ENCODE results near the gene BCO2. TPM values are rescaled to one million over a fixed set of nuclear protein-coding genes. Genes with fewer than 3 reads are reported as not detected.
"Not testable (repeated sequence)": the region's sequence is repeated elsewhere in the genome, so short reads cannot be mapped to it uniquely, and the experiment has no call there.

BCO2 gene
- total and polyA plus RNA-seq, 2 donors, result 2.8 to 24.5 TPM

DNA sequence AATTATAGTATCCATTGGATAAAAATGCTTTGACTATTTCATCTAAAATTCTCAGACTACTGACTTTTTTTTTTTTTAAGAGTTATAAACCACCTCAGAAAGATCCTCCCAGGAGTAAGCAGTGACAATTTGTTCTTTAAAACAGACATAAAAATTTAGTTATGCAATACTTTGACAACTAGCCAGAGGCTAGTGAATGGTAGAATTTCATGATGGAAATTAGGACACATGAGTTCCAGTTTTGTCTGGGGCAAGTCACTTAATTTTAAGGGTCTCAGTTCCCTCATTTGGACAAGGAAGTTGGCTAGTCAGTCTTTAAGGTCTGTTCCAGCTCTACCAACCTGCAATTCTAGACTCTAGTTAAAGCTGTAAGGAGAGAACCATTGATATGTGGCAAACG lies 14.3 kb upstream of the BCO2 start:
- Histone ChIP-seq H3K36me3 (ENCODE audit: insufficient read depth) (no peaks in the 10 kb centered on the region), H3K27ac (ENCODE audit: low read depth) (no peak overlapping the region), H3K4me1 (ENCODE audit: insufficient read depth) (no peaks in the 10 kb centered on the region), H3K4me3 (ENCODE audit: low read depth, low read length) (no peak overlapping the region)
- no peak for DNase-seq (ENCODE audit: extremely low spot score)
- 40% methylated on average over 1 of the region's 1 CpG for WGBS

GRCh38 chr11:112162200-112162599 lies 13.1 kb upstream of the BCO2 start:
- not testable (repeated sequence) for H3K4me1 ChIP-seq (ENCODE audit: insufficient read depth); H3K27ac ChIP-seq (ENCODE audit: low read depth); DNase-seq (ENCODE audit: extremely low spot score); H3K36me3 ChIP-seq (ENCODE audit: insufficient read depth); H3K4me3 ChIP-seq (ENCODE audit: low read depth, low read length)
- WGBS, result 100% methylated on average over 1 of the region's 1 CpG

GRCh38 chr11:112162761-112163546 lies 12.4 kb upstream of the BCO2 start:
- DNase-seq (ENCODE audit: extremely low spot score), result no peak
- no peak overlapping the region for H3K4me3 ChIP-seq (ENCODE audit: low read depth, low read length)
- WGBS, result 80% methylated on average over 6 of the region's 6 CpGs
- H3K4me1 ChIP-seq (ENCODE audit: insufficient read depth), result no peaks in the 10 kb centered on the region
- no peak overlapping the region for H3K27ac ChIP-seq (ENCODE audit: low read depth)
- H3K36me3 ChIP-seq (ENCODE audit: insufficient read depth), result no peaks in the 10 kb centered on the region

GRCh38 chr11:112163875-112164685 lies 11.2 kb upstream of the BCO2 start, which contains the start of gene IL18:
IL18 (minus strand) TSS chr11:112164094; CDS start chr11:112155053, 9,041 bp downstream.
- no peak within 1 kb of the TSS for H3K27ac ChIP-seq (ENCODE audit: low read depth)
- no peak for DNase-seq (ENCODE audit: extremely low spot score)
- H3K4me1 ChIP-seq (ENCODE audit: insufficient read depth), result no peaks in the 10 kb centered on the region
- no peaks in the 10 kb centered on the region for H3K36me3 ChIP-seq (ENCODE audit: insufficient read depth)
- 68% methylated on average over 12 of the region's 12 CpGs for WGBS
- H3K4me3 ChIP-seq (ENCODE audit: low read depth, low read length), result no peak within 1 kb of the TSS

- DNase-seq (ENCODE audit: extremely low spot score), result no peak
- no peaks in the 10 kb centered on the region for H3K36me3 ChIP-seq (ENCODE audit: insufficient read depth)
- H3K4me1 ChIP-seq (ENCODE audit: insufficient read depth), result no peaks in the 10 kb centered on the region
- 67% methylated on average over 3 of the region's 3 CpGs for WGBS
- H3K27ac ChIP-seq (ENCODE audit: low read depth), result no peak overlapping the region
- no peak overlapping the region for H3K4me3 ChIP-seq (ENCODE audit: low read depth, low read length)
These were observed 10.3 kb upstream of the BCO2 start for GRCh38 chr11:112165049-112165448.

DNA sequence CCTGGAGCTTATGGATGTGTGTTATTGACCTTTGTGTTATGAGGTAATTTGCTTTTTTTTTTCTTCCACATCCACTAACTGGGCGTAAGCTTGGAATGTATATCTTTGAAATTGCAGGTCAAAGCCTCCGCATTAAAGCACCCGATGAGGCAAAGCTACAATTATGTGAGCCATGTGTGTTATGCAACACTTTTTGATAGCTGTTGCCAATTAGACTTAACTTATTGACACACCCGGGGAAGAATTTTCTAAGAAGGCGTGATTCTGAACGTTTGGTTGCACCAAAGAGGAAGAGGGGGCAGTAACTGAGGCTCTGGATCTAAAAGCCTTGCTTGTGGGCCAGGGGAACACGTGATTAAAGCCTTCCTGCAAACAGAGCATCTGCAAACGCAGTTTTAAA lies 8.8 kb upstream of the BCO2 start:
- no peak for DNase-seq (ENCODE audit: extremely low spot score)
- H3K27ac ChIP-seq (ENCODE audit: low read depth), result no peak overlapping the region
- H3K36me3 ChIP-seq (ENCODE audit: insufficient read depth), result no peaks in the 10 kb centered on the region
- no peak overlapping the region for H3K4me3 ChIP-seq (ENCODE audit: low read depth, low read length)
- WGBS, result 70% methylated on average over 8 of the region's 8 CpGs
- no peaks in the 10 kb centered on the region for H3K4me1 ChIP-seq (ENCODE audit: insufficient read depth)

DNA sequence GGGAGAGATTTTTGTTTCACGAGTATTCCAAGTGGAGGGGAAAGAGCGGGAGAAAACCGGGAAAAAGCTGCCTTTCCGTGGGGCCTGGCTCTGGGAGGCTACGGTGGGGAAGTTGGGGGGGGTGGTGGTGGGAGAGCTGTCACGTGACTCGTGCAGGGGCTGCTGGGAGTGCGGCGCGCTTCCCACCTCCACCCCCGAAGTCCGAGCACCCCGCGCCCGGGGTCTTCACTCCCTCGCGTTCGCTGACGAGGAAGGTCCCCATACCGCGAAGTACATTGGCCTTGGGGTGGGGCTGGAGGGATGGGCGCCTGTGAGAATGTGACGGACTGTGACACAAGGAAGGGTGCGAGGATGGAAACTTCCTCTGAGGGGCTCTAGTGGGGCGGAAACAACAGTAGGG lies 8.2 kb upstream of the BCO2 start, which contains the start of gene TEX12:
TEX12 (plus strand) TSS at position 228 of the 400 bp plus-strand sequence. CDS start 1,897 bp downstream, outside the sequence.
- DNase-seq (ENCODE audit: extremely low spot score), result no peak
- H3K27ac ChIP-seq (ENCODE audit: low read depth), result no peak within 1 kb of the TSS
- H3K4me3 ChIP-seq (ENCODE audit: low read depth, low read length), result no peak within 1 kb of the TSS
- no peaks in the 10 kb centered on the region for H3K36me3 ChIP-seq (ENCODE audit: insufficient read depth)
- 79% methylated on average over 25 of the region's 25 CpGs for WGBS
- no peaks in the 10 kb centered on the region for H3K4me1 ChIP-seq (ENCODE audit: insufficient read depth)

DNA sequence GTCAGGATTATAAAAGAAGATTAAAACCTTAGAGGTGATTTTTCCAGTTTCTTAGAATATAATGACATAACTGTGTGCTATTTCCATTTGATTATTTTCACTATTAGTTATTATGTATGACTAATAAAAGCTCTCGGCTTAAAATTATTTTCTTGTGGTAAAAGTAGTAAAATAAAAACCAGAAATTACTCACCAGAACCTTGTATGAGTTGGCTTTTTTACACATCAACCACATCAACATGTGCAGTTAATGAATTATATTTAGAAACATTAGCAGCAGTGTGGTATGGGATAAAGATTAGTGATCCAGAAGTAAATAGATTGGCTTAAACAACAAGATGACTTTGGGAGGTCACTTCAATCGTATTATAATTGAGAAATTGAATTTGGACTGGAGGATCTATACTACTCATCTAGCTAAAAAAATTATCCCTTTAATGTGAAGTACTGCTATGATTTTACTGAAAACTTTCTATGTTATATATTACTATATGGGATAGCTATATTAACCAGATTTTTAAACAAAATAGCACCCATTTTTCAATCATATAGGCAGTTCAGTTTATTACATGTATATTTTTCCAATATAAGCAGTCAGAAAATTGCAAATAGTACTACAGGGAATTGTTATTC lies 2.8 kb upstream of the BCO2 start:
- 71% methylated on average over 2 of the region's 2 CpGs for WGBS
- Histone ChIP-seq H3K4me1 (ENCODE audit: insufficient read depth) (no peaks in the 10 kb centered on the region), H3K4me3 (ENCODE audit: low read depth, low read length) (no peak overlapping the region), H3K36me3 (ENCODE audit: insufficient read depth) (no peaks in the 10 kb centered on the region), H3K27ac (ENCODE audit: low read depth) (no peak overlapping the region)
- DNase-seq (ENCODE audit: extremely low spot score), result no peak

DNA sequence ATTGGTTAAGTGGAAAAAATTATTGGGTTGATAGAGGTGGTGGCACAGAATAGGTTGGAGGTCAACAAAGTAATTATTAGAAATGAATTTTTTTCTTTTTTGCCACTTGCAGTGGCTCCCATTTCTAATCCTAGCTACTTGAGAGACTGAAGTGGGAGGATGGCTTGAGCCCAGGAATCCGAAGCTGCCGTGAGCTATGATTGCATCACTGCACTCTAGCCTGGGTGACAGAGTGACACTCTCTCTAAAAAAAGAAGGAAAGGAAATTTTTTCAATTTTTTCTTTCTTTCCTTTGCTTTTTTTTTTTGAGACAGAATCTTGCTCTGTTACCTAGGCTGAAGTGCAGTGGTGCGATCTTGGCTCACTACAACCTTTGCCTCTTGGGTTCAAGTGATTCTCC lies 2.2 kb upstream of the BCO2 start:
- H3K4me3 ChIP-seq (ENCODE audit: low read depth, low read length), result no peak overlapping the region
- H3K27ac ChIP-seq (ENCODE audit: low read depth), result no peak overlapping the region
- no peak for DNase-seq (ENCODE audit: extremely low spot score)
- no peaks in the 10 kb centered on the region for H3K4me1 ChIP-seq (ENCODE audit: insufficient read depth)
- WGBS, result 77% methylated on average over 3 of the region's 3 CpGs
- no peaks in the 10 kb centered on the region for H3K36me3 ChIP-seq (ENCODE audit: insufficient read depth)

- H3K4me3 ChIP-seq (ENCODE audit: low read depth, low read length), result peak overlapping the region; percentile 22
- H3K27ac ChIP-seq (ENCODE audit: low read depth), result no peak overlapping the region
- WGBS, result 3% methylated on average over 4 of the region's 4 CpGs
- H3K36me3 ChIP-seq (ENCODE audit: insufficient read depth), result no peaks in the 10 kb centered on the region
- no peaks in the 10 kb centered on the region for H3K4me1 ChIP-seq (ENCODE audit: insufficient read depth)
- DNase-seq (ENCODE audit: extremely low spot score), result peak; percentile 17
These were observed 264 bp downstream of the BCO2 start for GRCh38 chr11:112175599-112175952.

DNA sequence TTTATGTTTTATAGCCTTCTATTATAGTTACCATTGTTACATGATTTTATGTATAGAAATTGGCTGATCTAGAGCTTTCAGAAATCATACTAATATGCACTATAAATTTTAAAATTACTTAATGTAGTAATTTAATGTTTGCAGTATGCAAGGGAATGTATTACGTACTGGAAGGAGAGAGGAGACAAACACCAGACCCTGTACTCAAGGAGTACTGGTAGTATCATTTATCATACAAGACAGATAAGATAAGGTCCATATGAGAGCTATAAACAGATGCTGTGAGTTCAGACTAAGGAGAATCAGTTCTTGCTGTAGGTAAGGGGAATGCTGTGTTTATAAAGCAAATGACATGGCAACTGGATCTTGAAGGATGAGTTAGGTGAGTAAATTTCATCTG lies 765 bp downstream of the BCO2 start:
- DNase-seq (ENCODE audit: extremely low spot score), result peak; percentile 7
- WGBS, result 53% methylated on average over 1 of the region's 1 CpG
- Histone ChIP-seq H3K36me3 (ENCODE audit: insufficient read depth) (no peaks in the 10 kb centered on the region), H3K4me3 (ENCODE audit: low read depth, low read length) (no peak overlapping the region), H3K4me1 (ENCODE audit: insufficient read depth) (no peaks in the 10 kb centered on the region), H3K27ac (ENCODE audit: low read depth) (no peak overlapping the region)

DNA sequence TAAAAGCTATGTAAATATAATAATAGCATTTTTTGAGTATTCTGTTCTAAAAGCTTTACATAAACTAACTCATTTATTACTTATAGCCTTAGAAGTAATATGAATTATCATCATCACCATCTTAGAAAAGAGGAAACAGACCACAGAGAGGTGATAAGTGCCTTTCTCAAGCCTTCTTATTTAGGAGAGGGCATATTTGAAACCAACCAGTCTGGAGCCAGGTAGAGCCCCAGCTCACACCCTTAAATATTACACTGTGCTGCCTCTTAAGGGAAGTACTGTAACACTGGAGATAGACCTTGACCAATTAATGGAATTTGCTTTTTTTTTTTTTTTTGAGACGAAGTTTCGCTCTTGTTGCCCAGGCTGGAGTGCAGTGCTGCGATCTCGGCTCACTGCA lies 2.3 kb downstream of the BCO2 start:
- 81% methylated on average over 4 of the region's 4 CpGs for WGBS
- no peak for DNase-seq (ENCODE audit: extremely low spot score)
- Histone ChIP-seq H3K27ac (ENCODE audit: low read depth) (no peak overlapping the region), H3K4me3 (ENCODE audit: low read depth, low read length) (no peak overlapping the region), H3K36me3 (ENCODE audit: insufficient read depth) (no peaks in the 10 kb centered on the region), H3K4me1 (ENCODE audit: insufficient read depth) (no peaks in the 10 kb centered on the region)

GRCh38 chr11:112178428-112178827 lies 3.1 kb downstream of the BCO2 start:
- Histone ChIP-seq H3K36me3 (ENCODE audit: insufficient read depth) (no peaks in the 10 kb centered on the region), H3K27ac (ENCODE audit: low read depth) (no peak overlapping the region), H3K4me1 (ENCODE audit: insufficient read depth) (no peaks in the 10 kb centered on the region), H3K4me3 (ENCODE audit: low read depth, low read length) (no peak overlapping the region)
- DNase-seq (ENCODE audit: extremely low spot score), result no peak
- 95% methylated on average over 1 of the region's 1 CpG for WGBS

- H3K36me3 ChIP-seq (ENCODE audit: insufficient read depth), result no peaks in the 10 kb centered on the region
- H3K27ac ChIP-seq (ENCODE audit: low read depth), result no peak overlapping the region
- 65% methylated on average over 3 of the region's 3 CpGs for WGBS
- no peaks in the 10 kb centered on the region for H3K4me1 ChIP-seq (ENCODE audit: insufficient read depth)
- H3K4me3 ChIP-seq (ENCODE audit: low read depth, low read length), result no peak overlapping the region
- DNase-seq (ENCODE audit: extremely low spot score), result no peak
These were observed 3.6 kb downstream of the BCO2 start for GRCh38 chr11:112178936-112179335.

Data from urinary bladder (tissue), 4 donors.